Upper lobe of left lung (tissue), 6 donors: ENCODE results near the gene FLT4. TPM values are rescaled to one million over a fixed set of nuclear protein-coding genes. Genes with fewer than 3 reads are reported as not detected.

Experiments
- ATAC-seq, 2 donors: fragments of 200-7000 bp; cut with Tn5 transposase; one replicate each; pipeline ENCODE4 v1.9.1; 2022; ENCODE audit warnings: mild to moderate bottlenecking in 2 of 2, moderate library complexity in 2 of 2; ENCODE audit not compliant: low FRiP score in 2 of 2
- DNase-seq, 2 donors: peaks; one replicate each; pipeline ENCODE4 v3.0.0-alpha.2; 2019 to 2020
- H3K27ac ChIP-seq, 4 donors: fragments of 200-600 bp; sonication (generic); one replicate each; pipeline ENCODE4 v1.5.1; 2016 to 2019
- H3K27me3 ChIP-seq, 4 donors: fragments of 200-600 bp; sonication (generic); one replicate each; pipeline ENCODE4 v1.5.1; 2017 to 2019
- H3K36me3 ChIP-seq, 4 donors: fragments of 200-600 bp; sonication (generic); one replicate each; pipeline ENCODE4 v1.5.1; 2016 to 2019
- H3K4me1 ChIP-seq, 4 donors: fragments of 200-600 bp; sonication (generic); one replicate each; pipeline ENCODE4 v1.5.1; 2018 to 2019
- H3K4me3 ChIP-seq, 4 donors: fragments of 200-600 bp; sonication (generic); one replicate each; pipeline ENCODE4 v1.5.1; 2017 to 2019; ENCODE audit warnings: mild to moderate bottlenecking in 2 of 4, moderate library complexity in 1 of 4
- H3K9me3 ChIP-seq, 4 donors: fragments of 200-600 bp; sonication (generic); one replicate each; pipeline ENCODE4 v1.5.1; 2018 to 2019
- CTCF ChIP-seq, 6 experiments: fragments of 450-650 bp in 4 of 6; fragments of 200-600 bp in 2 of 6; sonication (generic) in 2 of 6; IDR thresholded peaks; one replicate each; pipeline ENCODE4 v1.5.1; 2016 to 2019; ENCODE audit warnings: antibody characterized with exemption in 6 of 6
- EP300 ChIP-seq, 4 donors: sonication (generic); formaldehyde crosslinking; IDR thresholded peaks; one replicate each; pipeline ENCODE4 v1.5.1; 2017; ENCODE audit warnings: antibody characterized with exemption in 4 of 4, control low read depth in 2 of 4
- POLR2A ChIP-seq, 4 donors: fragments of 450-650 bp; IDR thresholded peaks; one replicate each; pipeline ENCODE4 v1.5.1; 2016 to 2017; ENCODE audit warnings: antibody characterized with exemption in 4 of 4, mild to moderate bottlenecking in 2 of 4
- POLR2AphosphoS5 ChIP-seq, 2 donors: sonication (generic); formaldehyde crosslinking; IDR thresholded peaks; one replicate each; pipeline ENCODE4 v1.5.1; 2017; ENCODE audit warnings: antibody characterized with exemption in 2 of 2
- WGBS, 2 donors: methylation state at CpG; one replicate each; pipeline ENCODE4 v1.1.5; 2017 to 2018; 5-methylcytosine and 5-hydroxymethylcytosine counted together
- total RNA-seq, 6 donors: library from RNA; depleted of rRNA in 4 of 6; stranded (reverse); fragments of >200 nt in 4 of 6; gene quantifications; one replicate each; pipeline versions ENCODE4 v1.1.0 to v1.2.1, GENCODE V29; 2016 to 2021
- donor health status: DM: no; HTN: no; CAD: no; lungs with moderate emphysema.
- donor health status: DM: no; HTN: yes; CAD: no; lungs with severe emphysema.

The FLT4 gene
- total RNA-seq, 6 donors from 2014 or later, result 11.7 to 34.0 (median 21.2) TPM

GRCh38 chr5:180590543-180591310, 58.7 kb downstream of the FLT4 start:
- TF ChIP-seq CTCF (IDR thresholded peaks at IDR 0.05) (peak in 2 of 6 experiments; percentile 11 to 13), POLR2A (IDR thresholded peaks at IDR 0.05) (no peak), EP300 (IDR thresholded peaks at IDR 0.05) (no peak)
- H3K4me3 ChIP-seq, result peak overlapping the region in 3 of 4 donors; percentile 33 to 45 (median 45)
- DNase-seq (peak in 1 of 2 donors; percentile 81), ATAC-seq (peak in 1 of 2 donors; percentile 8)
- WGBS, 2 donors, result 6% methylated on average over 9 to 29 of the region's 63 CpGs
- H3K27ac ChIP-seq, result peak overlapping the region in 2 of 4 donors; percentile 50 to 67
- no peaks in the 10 kb centered on the region for H3K9me3 ChIP-seq
- H3K36me3 ChIP-seq, result no peaks in the 10 kb centered on the region
- H3K27me3 ChIP-seq, result peaks cover 0 to 19% (median 11%) of the 10 kb centered on the region in 4 donors
- H3K4me1 ChIP-seq, result peaks cover 14 to 32% (median 25%) of the 10 kb centered on the region in 4 donors

GRCh38 chr5:180589771-180590542, 59.4 kb downstream of the FLT4 start:
- Histone ChIP-seq H3K9me3 (no peaks in the 10 kb centered on the region), H3K36me3 (no peaks in the 10 kb centered on the region), H3K4me1 (peaks cover 14 to 28% (median 22%) of the 10 kb centered on the region in 4 donors), H3K27me3 (peaks cover 0 to 19% (median 11%) of the 10 kb centered on the region in 4 donors), H3K4me3 (peak overlapping the region in 3 of 4 donors; percentile 33 to 45 (median 45)), H3K27ac (no peak overlapping the region)
- DNase-seq (peak in 1 of 2 donors; percentile 75), ATAC-seq (no peak)
- WGBS, 2 donors, result 8 to 12% methylated on average over 13 to 19 of the region's 44 CpGs
- TF ChIP-seq EP300 (IDR thresholded peaks at IDR 0.05), result no peak
- TF ChIP-seq POLR2AphosphoS5 (IDR thresholded peaks at IDR 0.05), result no peak
- no peak for TF ChIP-seq CTCF (IDR thresholded peaks at IDR 0.05)

- Histone ChIP-seq H3K4me3 (no peak overlapping the region), H3K27me3 (peaks cover 0 to 19% (median 11%) of the 10 kb centered on the region in 4 donors), H3K4me1 (peaks cover 14 to 22% (median 22%) of the 10 kb centered on the region in 4 donors), H3K9me3 (no peaks in the 10 kb centered on the region), H3K36me3 (no peaks in the 10 kb centered on the region), H3K27ac (no peak overlapping the region)
- DNase-seq (no peak), ATAC-seq (no peak)
- TF ChIP-seq CTCF (IDR thresholded peaks at IDR 0.05) (no peak), POLR2AphosphoS5 (IDR thresholded peaks at IDR 0.05) (no peak), POLR2A (IDR thresholded peaks at IDR 0.05) (no peak), EP300 (IDR thresholded peaks at IDR 0.05) (no peak)
- 80 to 90% methylated on average over 10 of the region's 10 CpGs for WGBS, 2 donors
These were observed 62.5 kb downstream of the FLT4 start for GRCh38 chr5:180586870-180587269.

- ATAC-seq (no peak), DNase-seq (no peak)
- WGBS, 2 donors, result 72 to 86% methylated on average over 3 of the region's 3 CpGs
- Histone ChIP-seq H3K27me3 (peaks cover 0 to 15% (median 8%) of the 10 kb centered on the region in 4 donors), H3K36me3 (no peaks in the 10 kb centered on the region), H3K27ac (no peak overlapping the region), H3K4me1 (peaks cover 9 to 16% (median 15%) of the 10 kb centered on the region in 4 donors), H3K4me3 (no peak overlapping the region), H3K9me3 (no peaks in the 10 kb centered on the region)
- TF ChIP-seq POLR2A (IDR thresholded peaks at IDR 0.05) (no peak), CTCF (IDR thresholded peaks at IDR 0.05) (no peak), POLR2AphosphoS5 (IDR thresholded peaks at IDR 0.05) (no peak), EP300 (IDR thresholded peaks at IDR 0.05) (no peak)
These were observed 63.2 kb downstream of the FLT4 start for GRCh38 chr5:180586204-180586603.
